GM21423 (cell line): ENCODE measurements around the gene RANGAP1.
"Not testable (repeated sequence)": the region's sequence is repeated elsewhere in the genome, so short reads cannot be mapped to it uniquely, and the experiment has no call there.

Source experiments
- ATAC-seq: cut with Tn5 transposase; IDR thresholded peaks from one replicate; pipeline ENCODE4 v1.9.1; 2021; ENCODE audit warnings: mild to moderate bottlenecking, moderate library complexity; ENCODE audit not compliant: unreplicated experiment

RANGAP1 gene

DNA sequence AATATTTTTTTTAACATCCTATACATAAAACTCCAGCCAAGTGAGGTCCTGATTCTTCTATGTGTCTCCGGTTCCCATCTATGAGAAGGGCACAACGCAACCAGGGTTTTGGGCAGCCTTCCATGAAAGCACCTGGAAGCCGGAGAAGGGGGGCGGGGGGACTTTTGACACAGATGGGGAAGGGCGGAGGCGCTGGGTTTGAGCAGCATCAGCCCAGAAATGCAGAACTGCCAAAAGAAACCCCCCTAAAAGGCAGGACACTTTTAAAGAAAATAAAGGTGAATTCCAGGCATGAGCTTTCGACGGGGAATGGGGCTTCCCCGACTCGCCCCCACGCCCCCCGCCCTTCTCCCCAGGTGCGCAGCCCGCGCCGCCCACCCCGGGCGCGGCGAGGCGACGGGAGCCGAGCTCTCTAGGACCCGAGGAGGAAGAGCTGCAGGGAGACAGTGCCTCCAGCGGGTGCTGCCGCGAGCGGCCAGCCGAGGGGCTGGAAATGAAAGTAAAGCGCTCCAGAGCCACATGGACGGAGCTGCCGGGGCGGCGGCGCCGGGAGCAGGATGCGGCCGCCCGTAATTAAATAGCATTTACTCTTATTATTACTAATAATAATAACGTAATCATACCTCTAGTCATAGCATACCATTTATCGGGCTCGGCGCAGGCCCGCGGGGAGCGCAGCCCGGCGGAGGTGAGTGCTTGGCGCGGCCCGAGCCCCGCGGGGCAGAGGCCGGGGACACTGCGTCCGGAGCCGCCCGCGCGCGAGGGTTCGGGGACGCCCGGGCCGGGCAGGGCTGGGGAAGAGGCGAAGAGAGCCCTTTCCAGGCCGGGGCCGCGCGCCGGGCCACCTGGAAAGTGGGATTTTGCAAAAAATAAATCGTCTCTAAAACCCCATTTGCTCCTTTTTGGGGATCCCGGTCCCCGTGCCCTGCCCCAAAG lies 15.4 kb upstream of the RANGAP1 start, which contains the start of gene ZC3H7B:
ZC3H7B (plus strand) TSS at position 441 of the 936 bp plus-strand sequence. CDS start 19,136 bp downstream, outside the sequence.
- peak; percentile 86 for ATAC-seq

DNA sequence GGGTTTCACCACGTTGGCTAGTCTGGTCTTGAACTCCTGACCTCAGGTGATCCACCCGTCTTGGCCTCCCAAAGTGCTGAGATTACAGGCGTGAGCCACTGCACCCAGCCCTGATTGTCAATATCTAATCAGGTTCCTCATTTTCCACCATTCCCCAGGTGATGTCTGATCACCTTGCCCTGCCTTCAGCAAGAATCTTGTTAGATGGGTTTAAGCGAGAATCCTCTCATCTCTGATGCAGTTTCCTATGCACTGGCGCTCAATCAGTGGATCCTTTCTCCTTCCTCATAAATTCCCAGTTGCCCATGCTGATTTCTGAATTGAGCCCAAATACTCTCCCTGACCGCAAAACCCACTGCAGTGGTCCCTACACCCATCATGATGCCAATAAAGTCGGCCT lies 14.7 kb upstream of the RANGAP1 start:
- no peak for ATAC-seq

DNA sequence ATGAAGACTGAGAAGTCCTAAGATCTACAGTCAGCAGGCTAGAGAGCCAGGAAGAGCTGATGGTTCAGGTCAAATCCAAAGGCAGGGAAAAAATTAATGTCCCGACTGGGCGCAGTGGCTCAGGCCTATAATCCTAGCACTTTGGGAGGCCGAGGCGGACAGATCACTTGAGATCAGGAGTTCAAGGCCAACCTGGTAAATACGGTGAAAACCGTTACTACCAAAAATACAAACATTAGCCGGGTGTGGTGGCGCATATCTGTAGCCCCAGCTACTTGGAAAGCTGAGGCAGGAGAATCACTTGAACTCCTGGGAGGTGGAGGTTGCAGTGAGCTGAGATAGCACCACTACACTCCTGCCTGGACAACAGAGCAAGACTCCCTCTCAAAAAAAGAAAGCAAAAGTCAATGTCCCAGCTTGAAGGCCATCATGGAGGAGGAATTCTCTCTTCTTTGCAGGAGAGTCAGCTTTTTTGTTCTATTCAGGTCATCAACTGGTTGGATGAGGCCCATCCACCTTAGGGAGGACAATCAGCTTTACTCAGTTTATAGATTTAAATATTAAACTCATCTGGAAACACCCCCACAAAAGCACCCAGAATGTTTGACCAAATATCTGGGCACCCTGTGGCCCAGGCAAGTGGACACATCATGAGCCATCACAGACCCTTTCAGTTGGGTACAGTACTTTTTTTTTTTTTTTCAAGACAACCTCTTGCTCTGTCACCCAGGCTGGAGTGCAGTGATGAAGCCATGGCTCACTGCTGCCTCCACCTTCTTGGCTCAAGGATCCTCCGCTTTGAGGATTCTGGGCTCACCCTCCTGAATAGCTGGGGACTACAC lies 11.1 kb upstream of the RANGAP1 start:
- no peak for ATAC-seq

DNA sequence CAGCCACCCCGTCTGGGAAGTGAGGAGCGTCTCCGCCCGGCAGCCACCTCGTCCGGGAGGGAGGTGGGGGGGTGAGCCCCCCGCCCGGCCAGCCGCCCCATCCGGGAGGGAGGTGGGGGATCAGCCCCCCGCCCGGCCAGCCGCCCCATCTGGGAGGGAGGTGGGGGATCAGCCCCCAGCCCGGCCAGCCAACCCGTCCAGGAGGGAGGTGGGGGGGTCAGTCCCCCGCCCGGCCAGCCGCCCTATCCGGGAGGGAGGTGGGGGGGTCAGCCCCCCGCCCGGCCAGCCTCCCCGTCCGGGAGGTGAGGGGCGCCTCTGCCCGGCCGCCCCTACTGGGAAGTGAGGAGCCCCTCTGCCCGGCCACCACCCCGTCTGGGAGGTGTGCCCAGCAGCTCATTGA lies 8.8 kb upstream of the RANGAP1 start:
- not testable (repeated sequence) for ATAC-seq

DNA sequence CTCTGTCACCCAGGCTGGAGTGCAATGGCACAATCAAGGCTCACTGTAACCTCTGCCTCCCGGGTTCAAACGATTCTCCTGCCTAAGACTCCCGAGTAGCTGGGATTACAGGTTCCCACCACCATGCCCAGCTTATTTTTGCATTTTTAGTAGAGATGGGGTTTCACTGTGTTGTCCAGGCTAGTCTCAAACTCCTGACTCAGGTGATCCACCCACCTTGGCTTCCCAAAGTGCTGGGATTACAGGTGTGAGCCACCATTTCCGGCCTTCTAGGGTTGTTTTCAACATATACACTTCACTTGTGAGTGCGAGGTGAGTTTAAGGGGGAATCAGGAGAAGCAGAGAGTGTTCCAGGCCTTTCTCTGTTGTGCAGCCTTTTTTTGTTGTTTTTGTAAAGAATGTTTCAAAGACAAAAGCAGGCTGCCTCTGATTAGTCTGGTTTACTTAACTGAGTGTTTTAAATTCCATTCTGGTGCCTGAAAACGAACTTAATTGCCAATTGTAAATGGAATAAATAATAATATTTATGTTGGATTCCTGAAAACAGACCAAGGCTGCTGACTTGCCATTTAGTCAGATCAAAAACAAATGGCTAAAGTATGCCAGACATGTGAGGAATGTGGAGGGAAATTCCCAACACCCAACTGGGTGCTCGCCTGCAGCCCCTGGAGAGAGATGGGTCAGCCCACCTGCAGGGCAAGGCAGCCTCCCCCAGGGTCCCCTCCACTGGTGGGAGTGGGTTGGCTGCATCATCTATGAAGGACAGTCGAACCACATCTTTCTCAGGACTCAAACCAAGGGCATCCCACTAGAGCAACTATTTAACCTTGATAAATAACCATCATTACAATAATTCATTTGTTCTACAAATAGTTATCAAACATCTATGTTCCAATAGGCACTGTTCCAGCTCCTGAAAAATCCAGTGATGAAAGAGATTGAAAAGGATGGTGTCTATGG lies 4.6 kb upstream of the RANGAP1 start:
- ATAC-seq = no peak

DNA sequence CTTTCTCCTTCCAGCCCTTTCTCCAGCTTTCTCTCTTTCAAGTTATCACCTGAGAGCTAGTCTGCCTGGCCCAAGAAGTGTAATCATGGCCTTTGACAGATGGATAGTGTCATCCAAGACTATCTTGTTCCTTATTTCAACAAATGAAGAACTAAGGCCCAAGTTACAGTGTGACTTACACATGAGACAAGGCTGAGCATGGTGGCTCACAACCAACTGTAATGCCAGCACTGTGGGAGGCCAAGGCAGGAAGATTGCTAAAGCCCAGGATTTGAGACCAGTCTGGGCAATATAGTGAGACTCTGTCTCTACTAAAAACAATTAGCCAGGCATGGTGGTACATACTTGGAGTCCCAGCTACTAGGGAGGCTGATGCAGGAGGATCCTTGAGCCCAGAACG lies 3.7 kb upstream of the RANGAP1 start:
- ATAC-seq = no peak

DNA sequence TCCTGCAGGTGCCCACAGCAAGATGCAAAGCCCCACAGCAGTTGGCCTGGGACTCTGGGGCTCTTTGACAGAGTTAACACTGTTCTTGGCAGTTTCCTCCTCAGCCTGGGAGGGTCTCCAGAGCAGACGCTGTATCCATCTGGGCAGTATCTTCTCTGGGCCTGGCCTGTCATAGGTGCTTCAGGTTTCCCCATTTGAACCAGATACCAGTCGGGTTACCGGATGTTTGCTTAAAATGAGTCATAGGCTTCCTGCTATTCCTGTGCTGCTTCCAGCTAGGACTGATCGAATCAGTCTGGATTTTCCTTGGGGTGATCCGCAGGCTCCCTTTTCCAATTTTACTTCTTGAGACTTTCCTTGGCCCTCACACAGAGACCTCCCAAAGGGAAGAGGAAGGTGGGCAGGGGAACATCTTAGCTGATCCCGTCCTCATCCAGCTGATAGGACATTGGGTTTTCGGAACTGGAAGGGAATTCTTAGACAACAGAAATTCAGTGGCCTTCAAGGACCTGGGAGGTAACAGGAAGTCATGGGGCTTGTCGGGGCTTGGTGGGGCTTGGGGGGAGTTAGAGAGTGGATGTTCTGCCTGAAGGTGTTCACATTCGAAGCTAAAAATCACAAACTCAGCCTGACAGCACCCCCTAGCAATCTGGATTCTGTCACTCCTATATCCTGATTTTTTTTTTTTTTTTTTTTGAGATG lies 2.4 kb upstream of the RANGAP1 start:
- no peak for ATAC-seq

DNA sequence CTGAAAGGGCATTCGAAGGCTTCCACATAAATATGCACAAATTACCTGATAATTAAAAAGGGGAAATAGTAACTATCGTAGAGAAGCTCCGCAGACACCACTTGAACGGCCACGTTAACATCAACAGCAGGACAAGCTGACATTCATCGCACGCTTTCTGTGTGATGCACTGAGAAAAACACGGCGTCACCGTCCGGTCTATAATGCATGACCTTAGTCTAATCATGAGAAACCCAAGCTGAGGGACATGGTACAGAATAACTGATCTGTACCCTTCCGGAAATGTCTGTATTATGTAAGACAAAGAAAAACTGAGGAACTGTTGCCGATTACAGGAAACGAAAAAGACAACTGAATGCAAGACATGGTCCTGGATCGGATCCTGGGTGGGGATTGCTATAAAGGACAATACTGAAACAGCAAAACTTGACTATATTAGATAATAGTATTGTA lies 678 bp upstream of the RANGAP1 start:
- ATAC-seq = peak; percentile 14

DNA sequence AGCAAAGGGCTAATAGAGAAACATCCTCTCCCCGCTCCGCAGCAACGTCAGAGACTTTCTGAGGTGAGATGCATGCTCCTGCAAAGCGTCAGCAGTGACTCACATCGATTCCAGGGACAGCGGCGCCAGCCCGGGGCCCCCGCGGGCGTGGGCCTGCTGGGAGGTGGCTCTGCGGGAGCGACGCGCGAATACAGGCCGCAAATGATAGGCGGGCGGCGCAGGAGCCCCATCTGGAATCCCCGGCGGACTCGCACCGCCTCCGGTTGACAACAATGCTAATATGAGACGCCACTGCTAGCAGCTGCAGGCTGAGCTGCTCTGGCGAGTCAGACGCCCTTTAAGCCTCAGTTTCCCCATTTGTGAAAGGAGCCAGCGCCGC lies 557 bp downstream of the RANGAP1 start:
- ATAC-seq = no peak

DNA sequence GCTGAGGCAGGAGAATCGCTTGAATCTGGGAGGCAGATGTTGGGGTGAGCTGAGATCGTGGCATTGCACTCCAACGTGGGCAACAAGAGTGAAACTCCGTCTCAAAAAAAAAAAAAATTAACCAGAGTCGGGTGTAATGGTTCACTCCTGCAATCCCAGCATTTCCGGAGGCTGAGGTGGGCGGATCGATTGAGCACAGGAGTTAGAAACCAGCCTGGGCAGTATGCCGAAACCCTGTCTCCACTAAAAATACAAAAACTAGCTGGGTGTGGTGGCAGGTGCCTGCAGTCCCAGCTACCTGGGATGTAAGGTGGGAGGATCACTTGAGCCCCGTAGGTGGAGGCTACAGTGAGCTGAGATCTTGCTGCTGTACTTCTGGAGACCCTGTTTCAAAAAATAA lies 1.5 kb downstream of the RANGAP1 start:
- no peak for ATAC-seq

DNA sequence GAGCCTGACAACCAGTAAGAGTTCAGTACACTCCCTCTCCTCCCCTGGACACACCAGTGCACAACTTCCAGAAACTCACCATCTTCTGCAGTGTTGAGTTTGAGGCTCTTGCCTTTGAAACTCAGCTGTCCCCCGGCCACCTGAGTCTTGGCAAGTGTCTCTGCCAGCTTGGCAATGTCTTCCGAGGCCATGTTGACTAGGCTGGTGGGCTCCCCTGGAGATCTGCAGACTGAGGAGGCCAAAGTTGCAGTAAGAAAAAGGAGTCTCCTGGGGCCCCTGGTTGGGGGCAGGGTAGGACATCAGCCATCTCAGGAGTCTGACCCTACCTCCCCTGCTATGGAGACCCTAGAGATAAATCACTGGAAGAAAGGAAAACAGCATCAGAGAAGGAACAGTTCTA lies 5.1 kb downstream of the RANGAP1 start:
- no peak for ATAC-seq

DNA sequence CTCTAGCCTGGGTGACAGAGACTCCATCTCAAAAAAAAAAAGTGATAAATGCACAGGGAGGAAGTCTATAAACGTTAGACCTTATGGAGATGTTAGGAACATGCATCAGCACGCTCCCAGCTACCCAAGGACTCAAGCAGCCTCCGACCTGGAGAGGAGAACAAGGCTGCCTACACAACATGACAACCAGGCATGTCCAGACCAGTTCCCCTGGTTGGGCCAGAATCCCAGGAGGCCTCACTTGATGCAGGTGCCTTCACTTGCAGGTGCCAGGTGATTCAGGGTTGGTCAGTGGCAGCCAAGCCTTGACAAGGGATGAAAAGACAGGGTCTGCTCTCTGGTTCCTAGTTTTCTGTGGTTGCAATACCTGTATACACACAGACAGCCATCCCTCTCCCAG lies 5.9 kb downstream of the RANGAP1 start:
- no peak for ATAC-seq

DNA sequence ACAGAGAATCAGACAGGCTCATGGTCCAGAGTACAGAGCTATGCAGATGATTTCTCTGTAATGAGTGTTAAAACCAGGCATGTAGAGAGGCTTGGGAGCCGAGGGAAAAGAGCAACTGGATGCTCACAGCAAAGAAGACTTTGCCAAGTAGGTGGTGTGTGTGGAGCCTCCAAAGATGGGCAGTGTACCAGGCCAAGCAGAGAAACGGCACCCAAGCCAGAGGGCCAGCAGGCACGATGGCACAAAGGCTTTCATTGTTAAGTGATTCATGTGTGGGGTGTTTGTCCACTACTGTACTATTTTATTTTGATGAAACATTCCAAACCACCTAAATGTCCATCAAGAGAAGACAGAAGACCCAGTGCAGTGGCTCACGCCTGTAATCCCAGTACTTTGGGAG lies 11.1 kb downstream of the RANGAP1 start:
- no peak for ATAC-seq

DNA sequence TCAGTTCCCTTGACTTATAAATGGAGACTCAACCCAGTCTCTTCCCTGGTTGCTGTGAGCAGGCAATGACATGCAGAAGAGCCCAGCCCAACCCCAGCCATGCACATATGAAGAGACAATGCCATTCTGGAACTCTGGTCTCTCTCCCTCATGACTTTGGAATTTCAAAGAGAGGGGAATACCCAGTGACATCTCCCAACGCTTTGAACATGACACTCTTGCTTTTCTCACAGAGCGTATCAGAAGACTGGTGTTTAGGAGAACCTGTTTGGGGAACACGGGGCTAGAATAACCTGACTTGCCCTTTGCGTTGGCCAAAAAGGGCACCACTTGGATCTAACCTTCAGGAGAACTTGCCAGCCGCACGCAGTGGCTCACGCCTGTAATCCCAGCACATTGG lies 12.9 kb downstream of the RANGAP1 start:
- ATAC-seq = no peak

DNA sequence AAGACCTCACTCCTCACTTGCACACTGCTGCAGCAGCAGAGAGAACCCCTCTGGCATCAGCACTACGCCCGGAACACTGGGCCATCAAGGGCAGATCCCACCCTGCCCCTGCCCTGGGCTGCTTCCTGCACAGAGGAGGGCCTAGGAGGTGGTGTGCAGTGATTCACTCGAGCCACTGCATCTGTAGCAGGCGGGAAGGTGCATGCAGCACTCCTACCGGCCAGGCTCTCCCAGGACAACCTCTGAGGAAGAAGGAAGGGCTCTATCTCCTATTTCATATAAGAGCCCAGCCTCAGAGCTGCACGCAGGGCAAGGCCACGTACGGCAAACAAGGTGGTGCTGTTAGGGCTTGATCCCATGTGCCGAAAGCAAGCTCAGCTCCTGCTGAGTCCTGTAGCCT lies 14.2 kb downstream of the RANGAP1 start:
- ATAC-seq = no peak

DNA sequence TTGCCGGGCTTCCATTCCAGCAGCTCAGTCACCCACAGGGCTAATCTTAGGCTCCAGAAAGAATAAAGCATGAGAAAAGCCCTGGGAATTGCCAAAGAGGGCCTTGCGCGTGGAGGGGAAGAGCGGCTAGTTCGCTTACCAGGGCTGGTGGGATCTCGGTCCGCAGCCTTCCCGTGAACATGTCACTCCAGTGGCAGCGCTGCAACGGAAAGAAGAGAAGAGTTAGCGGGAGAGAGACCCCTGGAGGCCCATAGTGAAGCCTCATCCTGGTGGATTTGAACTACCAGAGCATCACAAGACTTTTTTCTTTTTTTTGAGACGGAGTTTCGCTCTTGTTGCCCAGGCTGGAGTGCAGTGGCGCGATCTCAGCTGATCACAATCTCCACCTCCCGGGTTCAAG lies 18.0 kb downstream of the RANGAP1 start:
- no peak for ATAC-seq

DNA sequence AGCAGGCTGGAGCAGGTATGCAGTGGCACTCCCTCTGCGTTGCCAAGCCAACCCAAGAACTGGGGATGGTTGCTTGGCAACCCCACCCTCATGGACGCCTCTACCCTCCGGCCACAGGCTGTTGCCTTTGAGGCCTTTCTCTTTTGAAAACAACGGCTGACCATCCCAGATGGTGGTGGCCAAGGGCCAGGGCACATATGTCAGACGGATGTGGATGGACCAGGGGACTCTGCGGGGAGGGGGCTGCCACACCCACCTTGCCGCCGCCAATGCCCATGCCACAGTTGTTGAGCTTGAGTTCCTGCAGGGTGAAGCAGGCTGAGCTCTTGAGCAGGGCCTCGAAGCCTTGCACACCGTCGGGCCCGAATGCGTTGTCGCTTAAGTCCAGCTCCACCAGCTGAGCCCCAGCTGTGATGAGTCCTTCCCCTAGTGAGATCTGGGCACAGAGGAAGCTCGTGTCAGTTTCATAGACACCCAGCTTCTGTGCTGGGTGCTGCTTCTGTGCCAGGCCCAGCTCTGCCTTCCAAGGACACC lies 21.5 kb downstream of the RANGAP1 start:
- no peak for ATAC-seq

DNA sequence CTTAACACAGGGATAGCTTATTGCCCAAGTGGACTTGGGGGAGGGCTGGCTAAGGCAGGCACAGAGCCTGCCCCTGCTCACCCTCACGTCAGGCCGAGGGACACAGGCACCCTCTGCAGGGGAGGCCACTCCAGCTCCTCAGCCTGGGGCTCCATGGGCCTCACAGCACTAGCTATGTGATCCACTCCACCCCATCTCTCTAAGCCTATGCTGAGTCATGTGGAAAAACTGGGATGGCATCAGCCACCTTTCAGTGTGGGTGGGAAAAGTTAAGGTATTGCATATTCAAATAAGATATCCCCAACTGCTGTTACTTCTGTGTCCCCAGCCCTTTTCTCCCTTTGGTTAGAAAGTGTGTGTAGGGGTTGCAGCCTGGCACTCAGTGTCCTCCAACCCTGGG lies 22.3 kb downstream of the RANGAP1 start:
- no peak for ATAC-seq

DNA sequence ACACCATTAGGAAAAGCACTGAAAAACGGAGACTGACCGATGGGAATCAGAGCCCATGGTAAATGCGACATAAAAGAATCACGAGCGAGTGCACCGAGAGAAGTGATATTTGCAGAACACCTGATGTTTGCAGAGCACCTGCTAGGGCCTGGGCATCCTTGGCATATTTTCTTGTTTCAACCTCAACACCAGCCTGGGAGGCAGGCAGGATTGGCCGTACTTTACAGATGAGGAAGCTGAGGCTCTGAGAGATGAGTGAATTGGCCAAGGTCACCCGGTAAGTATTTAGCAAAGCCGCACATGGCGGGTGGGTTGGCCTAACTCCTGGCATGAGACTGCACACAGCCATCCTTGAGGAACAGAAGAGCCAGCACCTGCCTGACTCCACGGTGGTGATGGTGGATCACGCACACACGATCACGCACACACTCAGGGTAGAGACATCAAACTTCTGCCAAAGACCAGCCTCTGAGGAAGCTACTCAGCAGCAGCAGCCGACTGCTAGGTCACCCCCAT lies 23.7 kb downstream of the RANGAP1 start:
- ATAC-seq = no peak
